Measurements from ENCODE around the gene TMEM108.

The TMEM108 gene

DNA sequence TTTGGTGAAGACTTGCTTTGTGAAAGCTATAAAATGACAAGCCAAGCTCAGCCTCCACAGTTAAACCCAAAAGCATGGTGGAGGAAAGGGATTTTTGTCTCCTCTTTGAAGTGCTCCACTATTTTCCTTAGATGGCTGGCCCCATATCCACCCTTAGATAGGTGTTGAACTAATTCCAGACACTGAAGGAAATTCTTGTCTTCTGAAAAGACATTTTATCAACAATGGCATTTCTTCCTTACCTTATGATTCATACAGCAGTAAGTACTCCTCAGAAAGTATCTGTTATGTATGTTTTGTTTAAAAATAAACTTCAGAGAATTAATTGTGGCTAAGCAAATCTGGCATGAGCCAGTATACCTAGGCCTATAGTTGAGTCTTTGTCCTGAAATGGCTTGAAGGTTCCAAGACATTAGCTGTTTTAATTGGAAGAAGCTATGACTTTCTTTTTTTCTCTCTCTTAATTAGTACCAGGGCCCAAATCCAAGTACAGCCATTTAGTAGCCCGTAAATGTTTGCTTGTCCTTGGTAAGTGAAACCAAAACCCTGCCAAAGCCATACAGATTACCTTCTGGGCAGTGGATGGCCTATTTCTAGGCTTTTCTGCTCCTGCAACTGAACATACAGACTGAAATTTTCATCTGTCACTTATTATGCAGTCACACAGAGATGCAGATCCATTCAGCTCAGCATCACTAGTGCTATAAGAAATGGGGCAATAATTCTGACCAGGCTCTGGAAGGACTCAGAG, 356.5 kb downstream of the TMEM108 start:
- DNase-seq = no peak

DNA sequence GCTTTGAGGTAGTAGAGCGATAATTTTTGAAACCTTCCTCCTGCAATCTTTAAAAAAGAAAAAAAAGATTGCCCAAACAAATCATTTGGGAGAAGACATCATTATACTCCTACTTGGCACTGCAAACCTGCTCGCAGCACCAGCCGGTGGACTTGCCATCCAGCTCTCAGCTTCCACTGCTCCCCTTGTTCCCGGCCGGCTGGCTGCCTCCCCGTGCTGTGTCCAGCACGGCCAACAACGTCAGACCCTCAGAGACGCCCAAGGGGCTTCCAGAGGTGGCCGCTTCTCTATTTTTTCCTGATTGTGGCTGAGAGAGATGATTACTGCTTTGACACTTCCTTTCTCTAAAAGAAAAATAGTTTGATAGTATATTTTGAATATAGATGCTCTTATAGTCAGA, 358.7 kb downstream of the TMEM108 start:
- DNase-seq = no peak

DNA sequence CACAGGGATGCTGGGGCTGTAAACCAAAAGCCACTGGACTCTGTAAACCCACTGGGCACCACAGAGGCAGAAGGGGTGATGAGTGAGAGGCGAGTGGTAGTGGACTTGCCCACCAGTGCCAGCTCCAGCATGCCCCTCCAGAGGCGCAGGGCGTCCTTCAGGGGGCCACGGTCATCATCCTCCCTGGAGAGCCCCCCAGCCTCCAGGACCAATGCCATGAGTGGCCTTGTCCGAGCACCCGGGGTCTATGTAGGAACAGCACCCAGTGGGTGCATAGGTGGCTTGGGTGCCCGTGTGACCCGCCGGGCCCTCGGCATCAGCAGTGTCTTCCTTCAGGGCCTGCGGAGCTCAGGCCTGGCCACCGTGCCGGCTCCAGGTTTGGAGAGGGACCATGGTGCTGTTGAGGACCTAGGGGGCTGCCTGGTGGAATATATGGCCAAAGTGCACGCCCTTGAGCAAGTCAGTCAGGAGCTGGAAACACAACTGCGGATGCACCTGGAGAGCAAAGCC, 361.9 kb downstream of the TMEM108 start, which contains the start of gene BFSP2:
Gene BFSP2 (plus strand): TSS at position 51 of the 510 bp plus-strand sequence. CDS start 28 bp downstream, at position 79.
- DNase-seq = no peak

GRCh38 chr3:133401374-133402135, 363.4 kb downstream of the TMEM108 start:
- peak; percentile 24 for DNase-seq

GRCh38 chr3:133404920-133405319, 366.7 kb downstream of the TMEM108 start:
- DNase-seq = no peak

GRCh38 chr3:133408366-133408765, 370.2 kb downstream of the TMEM108 start:
- DNase-seq = no peak

- no peak for DNase-seq
Observed at GRCh38 chr3:133408961-133409360, 370.8 kb downstream of the TMEM108 start.

GRCh38 chr3:133410191-133410892, 372.2 kb downstream of the TMEM108 start:
- DNase-seq = no peak

GRCh38 chr3:133412183-133413132, 374.3 kb downstream of the TMEM108 start:
- DNase-seq = no peak

DNA sequence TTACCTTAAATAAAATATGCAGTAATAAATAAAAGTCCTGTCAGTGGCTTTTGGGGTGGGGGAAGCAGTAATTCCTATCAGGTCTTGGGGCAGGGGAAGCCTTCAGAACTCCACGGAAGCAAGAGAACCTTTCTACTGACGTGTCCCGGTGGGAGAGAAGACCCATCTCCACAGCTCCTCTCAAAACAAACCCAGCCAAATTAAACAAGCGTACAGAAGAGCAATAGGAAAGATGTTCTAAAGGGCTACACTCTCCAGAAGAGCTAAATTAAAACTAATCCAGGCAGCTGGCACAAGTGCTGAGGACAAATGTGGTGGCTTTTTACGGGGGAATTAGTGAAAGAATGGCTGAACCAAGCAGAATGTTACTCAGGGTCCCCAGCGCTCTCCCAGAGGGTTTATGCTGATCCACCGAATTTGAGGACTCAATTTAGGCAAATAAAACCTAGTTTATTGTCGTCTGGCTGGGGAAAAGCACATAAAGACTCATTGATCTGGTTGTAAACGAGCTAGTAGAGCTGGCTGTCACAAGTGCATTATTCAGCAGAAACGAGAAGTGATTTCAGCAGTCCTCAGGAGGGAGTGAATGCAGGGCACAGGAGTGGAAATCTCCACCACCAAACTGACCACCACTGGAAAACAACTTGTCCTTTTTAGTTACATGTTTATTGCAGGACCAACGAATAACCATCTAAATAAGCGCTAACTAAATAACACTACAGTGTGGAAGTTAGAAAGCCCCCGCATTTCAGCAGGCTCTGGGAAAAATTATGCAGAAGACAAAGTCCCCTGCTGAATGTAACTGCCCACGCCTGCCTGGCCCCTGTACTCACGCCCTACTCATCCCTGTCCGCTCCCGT, 375.2 kb downstream of the TMEM108 start:
- peak; percentile 48 for DNase-seq

DNA sequence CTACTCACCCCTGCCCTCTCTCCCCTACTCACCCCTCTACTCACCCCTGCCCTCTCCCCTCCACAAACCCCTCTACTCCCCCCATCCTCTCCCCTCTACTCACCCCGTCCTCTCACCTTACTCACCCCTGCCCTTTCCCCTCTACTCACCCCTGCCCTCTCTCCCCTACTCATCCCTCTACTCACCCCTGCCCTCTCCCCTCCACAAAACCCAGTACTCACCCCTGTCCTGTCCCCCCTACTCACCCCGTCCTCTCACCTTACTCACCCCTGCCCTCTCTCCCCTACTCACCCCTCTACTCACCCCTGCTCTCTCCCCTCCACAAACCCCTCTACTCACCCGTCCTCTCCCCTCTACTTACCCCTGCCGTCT, 375.8 kb downstream of the TMEM108 start:
- no peak for DNase-seq

- DNase-seq = no peak
Observed at GRCh38 chr3:133418361-133418760, 380.2 kb downstream of the TMEM108 start.

DNA sequence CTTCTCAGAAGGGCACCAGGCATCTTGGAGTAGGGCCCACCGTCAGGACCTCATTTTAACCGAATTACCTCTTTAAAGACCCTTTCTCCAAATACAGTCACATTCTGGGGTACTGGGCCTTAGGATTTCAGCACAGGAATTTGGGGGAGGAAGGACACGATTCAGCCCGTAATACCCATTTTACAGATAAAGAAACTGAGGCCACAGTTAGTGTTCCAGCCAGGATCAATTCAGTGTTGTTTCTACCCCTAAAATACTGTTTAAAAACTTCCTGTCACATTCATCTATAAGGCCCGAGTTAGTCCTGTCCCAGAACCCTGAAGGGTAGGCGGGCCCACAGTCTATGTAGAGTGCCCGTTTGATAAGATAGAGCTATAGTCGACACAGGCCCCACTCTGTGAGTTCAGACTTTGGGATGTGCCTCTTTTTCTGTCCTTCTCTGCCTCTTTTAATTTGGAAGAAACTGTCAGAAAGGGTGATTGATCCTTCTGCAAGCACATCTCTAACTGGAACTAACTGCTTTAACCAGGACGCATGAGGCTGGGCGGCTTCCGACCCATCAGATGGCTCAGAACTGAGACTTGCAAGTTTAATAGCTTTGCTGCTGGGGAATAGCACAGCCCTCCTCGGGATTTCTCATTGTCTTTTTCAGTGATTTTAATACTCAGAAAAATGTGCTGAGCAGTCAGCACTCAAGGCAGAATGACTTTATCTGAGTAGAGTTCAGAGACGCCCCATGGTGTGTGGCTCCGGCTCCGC, 381.1 kb downstream of the TMEM108 start:
- no peak for DNase-seq

GRCh38 chr3:133424937-133425869, 387.0 kb downstream of the TMEM108 start:
- no peak for DNase-seq

DNA sequence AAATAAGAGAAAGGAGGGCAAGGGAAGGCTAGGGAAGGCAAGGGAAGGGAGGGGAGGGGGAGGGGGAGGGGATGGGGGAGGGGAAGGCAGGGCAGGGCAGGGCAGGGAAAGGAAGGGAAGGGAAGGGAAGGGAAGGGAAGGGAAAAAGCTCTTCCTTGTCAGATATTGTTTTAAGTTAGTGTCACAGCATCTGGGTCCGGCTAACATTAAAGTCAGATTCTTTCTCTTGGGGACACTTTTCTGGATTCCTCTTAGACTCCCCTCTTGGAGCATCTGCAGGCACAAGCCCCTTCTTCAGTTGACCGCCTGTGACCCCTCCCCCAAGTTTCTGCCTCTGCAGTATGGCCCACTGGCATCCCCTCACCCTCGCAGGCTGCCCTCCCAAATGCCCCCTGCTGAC, 387.7 kb downstream of the TMEM108 start:
- DNase-seq = no peak

DNA sequence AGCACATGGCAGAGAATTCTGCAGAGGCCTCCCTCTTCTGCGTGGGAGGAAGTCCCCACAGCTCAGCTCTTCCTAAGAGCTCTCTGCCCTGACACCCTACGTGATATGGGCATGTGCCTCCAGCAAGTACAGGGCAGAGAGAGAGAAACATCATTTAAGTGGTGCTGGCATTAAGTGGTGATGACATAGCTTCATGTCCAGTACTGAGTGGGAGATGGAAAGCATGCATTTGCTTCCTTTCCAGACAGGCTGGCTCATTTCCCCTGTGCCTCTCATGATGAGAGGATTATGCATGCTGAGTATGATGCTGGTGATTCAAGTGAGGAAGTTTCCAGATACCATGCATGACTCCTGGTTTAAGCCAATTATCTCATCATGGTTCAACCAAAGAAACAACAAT, 388.5 kb downstream of the TMEM108 start:
- DNase-seq = no peak

DNA sequence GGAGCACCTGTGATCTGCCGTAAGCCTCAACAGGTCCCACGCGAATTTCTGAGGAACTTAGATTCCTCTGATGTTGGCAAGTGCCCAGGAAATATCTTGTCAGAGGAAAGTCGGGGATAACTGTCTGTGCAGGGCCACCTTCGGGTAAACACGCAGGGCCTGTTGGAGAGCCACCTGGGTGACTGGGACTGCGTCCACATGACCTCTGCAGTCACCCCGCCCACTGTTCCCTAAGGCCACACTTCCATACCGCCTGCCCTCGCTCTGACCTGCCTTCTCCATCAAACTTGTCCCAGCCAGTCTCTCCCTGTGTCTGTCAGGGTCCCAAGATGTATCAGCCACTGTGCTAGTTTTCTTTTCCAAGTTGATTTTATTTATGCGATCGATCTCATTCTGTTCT, 390.4 kb downstream of the TMEM108 start:
- no peak for DNase-seq

GRCh38 chr3:133429063-133429462, 390.9 kb downstream of the TMEM108 start:
- no peak for DNase-seq

DNA sequence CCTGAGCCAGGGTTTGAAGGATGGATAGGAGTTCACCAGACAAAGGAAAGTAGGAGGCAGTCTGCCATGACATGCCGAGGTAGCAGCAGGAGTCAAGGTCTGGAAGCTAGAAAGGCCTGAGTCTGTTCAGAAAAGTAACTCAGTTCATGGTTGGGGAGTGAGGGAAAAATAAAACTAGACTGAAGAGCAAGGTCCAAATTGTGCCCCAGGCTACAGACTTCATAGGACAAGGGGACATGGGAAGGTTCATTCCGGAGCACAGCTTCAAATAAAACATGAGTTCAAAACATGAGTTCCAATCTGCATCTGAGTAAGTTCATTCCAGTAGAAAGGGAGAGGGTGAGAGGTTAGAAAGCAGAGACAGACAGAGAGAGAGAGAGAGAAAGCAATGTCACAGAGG, 401.4 kb downstream of the TMEM108 start:
- DNase-seq = no peak

All from NCI-H1694 treated with DMSO at 0.1 percent for 48 hours (cell line).